KBM-7 (cell line): ENCODE measurements around the gene AMPD3.

Source experiments
- DNase-seq: peaks from one replicate; pipeline ENCODE4 v3.0.0-alpha.2; 2015
- in situ Hi-C: fragments of 300-500 bp; cut with MboI; formaldehyde crosslinking; loops from 2 replicates; pipeline ENCODE4 v1.14.3; 2020; ENCODE audit warnings: low sequenced_read_pairs, low pct_unique_long_range_greater_than_20kb, mixed read lengths

Gene AMPD3

DNA sequence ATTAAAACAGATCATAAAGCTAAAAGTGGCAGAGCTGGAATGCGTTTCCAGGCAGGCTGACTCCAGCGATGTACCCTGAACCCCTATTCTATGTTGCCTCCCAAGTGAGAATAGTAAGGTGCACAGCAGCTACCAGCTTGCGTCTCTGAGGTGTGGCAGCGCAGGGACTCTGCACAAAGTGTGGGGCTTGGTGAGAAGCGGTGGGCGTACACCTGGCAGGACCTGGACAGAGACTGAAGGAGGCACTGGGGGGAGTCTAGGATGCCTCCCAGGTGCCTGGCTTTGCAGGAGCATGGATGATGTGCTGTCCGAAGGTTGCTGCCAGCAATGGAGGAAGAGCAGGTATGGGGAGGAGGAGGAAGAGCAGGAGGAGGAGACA is 42.9 kb downstream of the AMPD3 start:
- DNase-seq: no peak

DNA sequence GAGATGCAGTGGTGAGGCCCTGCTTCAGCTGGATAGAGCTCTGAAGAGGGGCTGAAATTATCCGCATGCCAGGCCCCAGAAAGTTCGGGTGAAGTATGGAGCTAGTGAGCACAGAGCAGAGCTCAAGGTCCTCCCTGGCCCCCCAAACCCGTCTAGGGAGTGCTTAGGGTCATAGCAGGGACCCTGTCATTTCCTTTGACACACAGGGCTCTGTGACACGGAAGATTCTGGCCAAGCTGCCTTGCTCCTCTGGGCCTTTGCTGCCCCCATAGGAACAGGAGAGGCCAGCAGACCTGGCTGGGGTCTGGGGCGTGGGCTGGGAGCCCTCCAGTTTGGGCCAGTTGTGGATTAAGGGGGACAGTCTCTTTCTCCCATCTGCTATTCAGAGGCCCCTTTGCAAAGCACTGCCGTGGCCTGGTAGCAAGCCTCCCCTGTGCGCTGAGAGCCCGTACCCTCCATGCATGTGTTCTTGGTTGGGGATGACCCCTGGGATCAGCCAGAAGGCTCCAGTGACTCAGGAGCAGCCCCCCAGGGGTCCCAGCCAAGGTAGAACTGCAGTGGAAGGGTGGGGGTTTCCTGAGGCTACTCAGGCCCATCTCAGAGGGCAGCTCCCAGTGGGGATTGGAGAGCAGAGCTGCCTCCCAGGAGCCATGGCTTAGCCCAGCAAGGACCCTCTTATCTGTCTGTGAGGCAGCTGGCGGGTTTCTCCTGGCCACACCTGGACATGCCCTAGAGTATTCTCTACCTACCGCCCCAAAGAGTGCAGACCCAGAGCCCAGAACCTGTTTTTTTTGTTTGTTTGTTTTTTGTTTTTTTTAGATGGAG is 43.6 kb downstream of the AMPD3 start:
- in situ Hi-C loops: no loop called here
- no peak for DNase-seq

More for the DNA sequence above, 42.9 kb downstream of the AMPD3 start:
- in situ Hi-C loops: no loop called here

DNA sequence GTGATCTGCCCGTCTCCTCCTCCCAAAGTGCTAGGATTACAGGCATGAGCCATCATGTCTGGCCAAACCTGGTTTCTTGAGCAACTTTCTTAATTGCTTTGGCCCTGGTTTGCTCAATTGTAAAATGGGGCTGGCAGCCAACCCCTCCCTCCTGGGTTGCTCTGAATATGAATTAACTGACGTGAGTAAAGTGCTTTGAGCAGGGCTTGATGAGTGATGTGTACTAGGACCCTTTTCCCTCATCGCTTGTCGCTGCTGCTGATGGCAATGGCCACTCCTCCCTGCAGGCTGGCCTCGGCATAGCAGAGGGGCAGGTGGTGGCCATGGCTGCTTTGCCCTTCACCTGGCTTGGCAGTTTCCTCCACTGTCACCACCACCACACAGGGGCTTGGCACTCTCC is 44.4 kb downstream of the AMPD3 start:
- in situ Hi-C loops: no loop called here

DNA sequence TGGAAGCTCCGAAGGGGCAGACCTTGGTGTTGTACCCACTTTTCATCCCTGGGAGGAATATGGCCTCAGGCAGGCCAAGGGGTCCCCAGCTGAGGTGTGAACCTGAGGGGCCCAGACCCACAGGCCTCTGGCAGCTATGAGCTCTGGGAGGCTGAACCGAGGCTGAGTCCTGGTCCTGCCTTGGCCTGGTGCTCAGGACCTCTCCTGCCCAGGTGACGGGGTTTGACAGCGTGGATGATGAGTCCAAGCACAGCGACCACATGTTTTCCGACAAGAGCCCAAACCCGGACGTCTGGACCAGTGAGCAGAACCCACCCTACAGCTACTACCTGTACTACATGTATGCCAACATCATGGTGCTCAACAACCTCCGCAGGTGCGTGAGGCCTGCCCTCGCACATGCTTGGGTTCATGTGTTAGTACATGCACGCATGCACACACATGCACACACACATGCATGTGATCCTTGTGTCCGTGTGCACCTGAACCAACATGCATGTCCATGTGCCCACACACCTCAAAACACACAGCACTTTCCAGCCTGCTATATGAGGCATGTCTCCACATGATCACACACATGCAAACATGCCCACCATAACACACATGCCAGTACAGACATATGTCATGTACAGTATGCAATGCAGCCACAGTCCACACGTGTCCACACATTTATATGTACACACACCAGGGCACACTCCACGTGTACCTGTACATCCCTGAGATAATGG is 45.0 kb downstream of the AMPD3 start:
- in situ Hi-C loops: no loop called here
- DNase-seq: no peak

More for the DNA sequence above, 44.4 kb downstream of the AMPD3 start:
- no peak for DNase-seq

DNA sequence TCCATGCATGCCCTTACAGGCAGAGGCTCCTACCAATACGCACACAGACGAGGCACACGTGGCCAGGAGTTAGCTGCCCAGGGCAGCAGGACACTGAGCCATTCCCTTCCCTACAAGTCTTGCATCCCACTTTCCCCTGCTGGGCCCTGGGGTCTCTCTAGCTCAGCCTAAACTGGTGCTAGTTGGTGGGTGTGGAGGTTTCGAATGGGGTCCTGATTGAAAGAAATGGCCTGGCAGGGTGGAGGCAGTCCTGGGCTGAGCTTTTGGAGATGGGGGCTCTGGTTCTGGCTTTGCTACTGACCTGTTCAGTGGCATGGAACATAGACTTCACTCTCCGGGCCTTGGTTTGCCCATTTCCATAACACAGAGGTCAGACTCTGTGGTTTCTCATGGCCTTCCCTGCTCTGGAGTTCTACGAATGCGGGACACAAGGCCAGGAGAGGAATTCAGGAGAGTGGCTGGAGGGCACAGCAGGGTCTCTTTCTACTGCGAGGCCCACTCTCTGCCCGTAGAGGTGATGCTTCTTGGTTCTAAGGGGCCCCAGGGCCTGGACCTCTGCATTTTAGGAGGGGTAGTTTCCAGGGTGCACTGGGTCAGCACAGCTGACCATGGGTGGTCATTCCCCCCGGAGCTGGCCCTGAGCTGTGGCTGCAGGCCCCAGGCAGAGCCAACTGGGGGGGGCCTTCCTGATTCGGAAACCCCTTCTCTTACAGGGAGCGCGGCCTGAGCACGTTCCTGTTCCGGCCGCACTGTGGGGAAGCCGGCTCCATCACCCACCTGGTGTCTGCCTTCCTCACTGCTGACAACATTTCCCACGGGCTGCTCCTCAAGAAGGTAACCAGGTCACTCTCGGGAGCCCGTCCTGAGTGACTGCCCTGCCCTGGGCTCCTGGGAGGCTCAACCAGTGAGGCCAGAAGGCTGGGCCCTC is 46.0 kb downstream of the AMPD3 start:
- DNase-seq: no peak
- in situ Hi-C loops: no loop called here

DNA sequence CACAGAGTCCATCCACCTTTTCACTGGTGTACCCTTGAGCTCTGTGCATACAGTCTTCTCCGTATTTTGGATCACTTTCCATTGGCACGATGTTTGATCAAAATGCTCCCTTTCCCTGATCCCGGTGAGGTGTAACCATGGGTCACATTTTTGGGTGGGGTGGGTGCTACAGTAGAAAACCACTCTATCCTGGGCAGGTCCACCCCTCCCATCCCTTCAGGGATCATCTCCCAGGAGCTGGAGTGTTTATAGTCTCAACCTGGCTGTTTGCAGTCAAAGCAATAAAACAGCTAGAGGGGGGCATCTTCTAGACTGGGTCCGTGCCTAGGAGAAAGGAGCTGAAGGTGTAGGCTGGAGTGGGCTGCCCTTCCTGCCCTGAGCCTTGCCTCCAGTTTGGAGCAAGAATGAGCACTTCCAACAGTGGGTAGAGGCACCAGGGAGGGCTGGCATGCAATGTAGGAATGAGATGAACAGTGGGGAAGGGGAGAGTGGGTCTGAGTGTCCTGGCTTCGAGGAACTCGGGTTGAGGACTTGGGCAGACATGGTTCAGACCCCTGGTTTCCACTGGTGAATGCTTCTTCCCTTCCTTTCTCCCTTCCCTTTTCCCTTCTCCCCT is 47.1 kb downstream of the AMPD3 start:
- in situ Hi-C loops: no loop called here

DNA sequence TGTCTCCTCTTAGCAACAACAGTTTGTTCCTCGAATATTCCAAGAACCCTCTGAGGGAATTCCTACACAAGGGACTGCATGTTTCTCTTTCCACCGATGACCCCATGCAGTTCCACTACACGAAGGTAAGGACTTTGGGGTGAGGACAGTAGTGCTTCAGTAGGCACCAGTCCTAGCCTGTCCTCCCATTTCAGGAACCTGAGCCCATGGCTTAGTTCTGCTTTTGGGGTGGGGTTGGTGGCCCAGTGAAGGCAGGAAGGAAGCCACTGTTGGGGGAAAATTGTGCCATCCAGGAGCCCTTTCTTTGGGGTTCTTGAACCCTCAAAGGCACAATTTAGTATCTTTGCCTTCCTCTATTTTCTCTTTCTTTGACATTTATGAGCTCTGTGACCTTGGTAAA is 47.7 kb downstream of the AMPD3 start:
- in situ Hi-C loops: no loop called here
- peak; percentile 47 for DNase-seq

More for the DNA sequence above, 47.1 kb downstream of the AMPD3 start:
- DNase-seq: no peak

DNA sequence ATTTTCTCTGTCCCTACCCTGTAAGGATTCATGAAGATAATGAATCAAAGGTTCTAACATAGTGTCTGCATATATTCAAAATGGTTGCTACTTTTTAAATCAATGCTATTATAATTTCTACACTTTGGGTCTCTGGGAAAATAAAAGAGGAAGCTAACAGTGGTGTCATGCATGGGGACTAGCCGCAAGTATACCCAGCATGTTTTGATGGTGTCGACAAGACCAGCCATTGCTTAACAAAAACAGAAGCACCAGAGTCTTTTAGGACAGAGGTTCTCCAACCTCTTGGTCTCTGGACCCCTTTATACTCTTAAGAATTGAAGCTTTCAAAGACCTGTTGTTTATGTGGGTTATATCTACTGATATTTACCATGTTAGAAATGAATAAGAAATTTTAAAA is 48.2 kb downstream of the AMPD3 start:
- in situ Hi-C loops: no loop called here

DNA sequence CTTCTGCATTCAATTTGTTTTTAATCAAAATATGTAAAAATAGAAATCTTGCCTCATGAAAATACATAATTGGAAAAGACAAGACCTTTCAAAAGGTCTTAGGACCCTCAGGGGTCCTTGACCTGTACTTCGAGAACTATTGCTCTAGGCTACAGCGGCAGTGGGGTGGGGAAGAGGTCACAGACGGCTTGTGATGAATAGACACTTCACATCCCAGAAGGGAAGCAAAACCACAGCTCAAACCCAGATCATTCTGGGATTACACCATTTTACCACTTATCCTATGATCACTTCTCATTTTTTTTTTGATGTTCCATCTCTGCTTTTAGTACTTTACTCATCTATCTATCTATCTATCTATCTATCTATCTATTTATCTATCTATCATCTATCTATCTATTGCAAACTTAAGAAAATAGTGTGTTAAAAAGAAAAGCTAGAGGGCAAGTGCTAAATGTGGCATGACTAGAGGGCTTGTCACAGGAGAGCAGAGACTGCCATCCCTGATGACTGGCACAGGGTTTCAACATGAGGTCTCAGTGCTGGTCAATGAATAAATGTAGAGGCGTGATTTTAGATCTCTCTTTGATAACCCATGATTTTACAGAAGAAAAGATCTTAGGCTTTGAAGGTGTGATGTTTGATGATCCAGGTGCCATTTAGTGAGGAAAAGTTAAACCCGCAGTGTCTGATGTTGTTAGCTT is 48.9 kb downstream of the AMPD3 start:
- DNase-seq: peak; percentile 47
- in situ Hi-C loops: no loop called here

More for the DNA sequence above, 48.2 kb downstream of the AMPD3 start:
- peak; percentile 78 for DNase-seq

DNA sequence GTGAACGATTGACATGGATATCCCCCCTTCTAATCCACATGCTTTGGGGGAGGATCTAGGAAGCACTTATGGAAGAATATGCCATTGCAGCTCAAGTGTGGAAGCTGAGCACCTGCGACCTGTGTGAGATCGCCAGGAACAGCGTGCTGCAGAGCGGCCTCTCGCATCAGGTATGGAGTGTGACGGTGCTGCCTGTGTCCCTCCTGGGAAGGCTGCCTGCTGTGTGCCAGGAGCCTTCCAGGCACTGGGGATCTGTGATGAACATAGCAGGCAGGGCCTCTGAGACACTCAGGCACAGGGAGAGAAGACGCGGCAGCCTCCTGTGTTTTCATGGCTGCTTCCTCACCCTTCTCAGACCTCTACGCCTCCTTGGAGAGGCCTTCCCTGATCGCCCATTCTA is 49.4 kb downstream of the AMPD3 start:
- in situ Hi-C loops: no loop called here
- DNase-seq: no peak

DNA sequence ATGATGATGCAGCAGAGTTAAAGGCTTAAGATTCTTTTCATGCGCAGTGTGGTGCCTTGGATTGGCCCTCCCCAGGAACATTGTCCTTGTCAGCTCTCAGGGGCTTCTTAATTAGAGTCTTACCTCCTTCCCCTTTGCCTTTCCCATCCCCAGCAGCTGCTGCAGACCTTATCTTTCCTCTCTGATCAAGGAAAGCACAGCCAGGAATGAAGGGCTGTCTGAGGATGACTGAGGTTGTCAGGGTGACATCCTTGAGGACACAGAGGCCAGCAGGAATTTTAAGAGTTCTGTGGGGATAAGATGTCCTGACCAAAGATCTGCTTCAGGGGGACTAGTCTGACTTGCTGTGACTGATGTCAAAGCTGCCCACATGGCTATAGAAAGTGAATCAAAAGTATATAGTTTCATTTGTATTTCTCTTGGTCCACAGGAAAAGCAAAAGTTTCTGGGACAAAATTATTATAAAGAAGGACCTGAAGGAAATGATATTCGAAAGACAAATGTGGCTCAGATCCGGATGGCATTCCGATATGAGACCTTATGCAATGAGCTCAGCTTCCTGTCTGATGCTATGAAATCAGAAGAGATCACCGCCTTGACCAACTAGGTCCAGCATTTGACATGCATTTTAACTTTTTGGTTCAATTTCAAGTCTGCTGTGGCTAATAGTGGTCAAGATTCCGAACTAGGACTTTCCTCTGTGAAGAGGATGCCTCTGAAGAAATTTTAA is 50.4 kb downstream of the AMPD3 start:
- no peak for DNase-seq
- in situ Hi-C loops: no loop called here

DNA sequence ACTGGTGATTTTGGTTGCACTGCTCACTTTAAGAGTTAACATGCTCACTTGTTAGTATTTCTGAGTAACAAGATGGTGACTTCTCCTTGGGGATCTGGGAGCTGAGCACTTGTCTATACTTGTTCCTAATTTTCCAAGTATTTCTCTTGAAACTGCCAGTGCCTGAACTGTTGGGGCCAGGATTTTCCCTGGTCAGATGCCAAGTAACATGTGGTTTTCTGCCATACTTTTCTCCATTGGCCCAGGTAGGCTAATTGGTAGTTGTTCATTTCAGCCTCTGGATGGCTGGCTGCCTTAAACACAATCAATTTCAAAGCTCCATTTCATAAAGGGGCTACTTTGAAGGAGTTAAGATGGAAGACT is 50.9 kb downstream of the AMPD3 start:
- no peak for DNase-seq
- in situ Hi-C loops: no loop called here

DNA sequence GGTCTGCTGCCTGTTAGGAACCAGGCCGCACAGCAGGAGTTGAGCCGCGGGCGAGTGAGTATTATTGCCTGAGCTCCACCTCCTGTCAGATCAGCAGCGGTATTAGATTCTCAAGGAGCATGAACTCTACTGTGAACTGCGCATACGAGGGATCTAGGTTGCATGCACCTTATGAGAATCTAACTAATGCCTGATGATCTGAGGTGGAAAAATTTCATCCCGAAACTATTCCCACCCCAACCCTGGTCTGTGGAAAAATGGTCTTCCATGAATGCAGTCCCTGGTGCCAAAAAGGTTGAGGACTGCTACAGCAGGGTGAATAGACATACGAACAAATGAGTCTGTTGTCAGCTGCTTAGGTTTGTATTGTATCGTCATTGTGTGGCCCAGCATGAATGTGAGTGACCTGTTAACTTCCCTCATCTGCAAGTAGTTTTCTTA is 56.1 kb downstream of the AMPD3 start:
- no peak for DNase-seq
- in situ Hi-C loops: no loop called here

DNA sequence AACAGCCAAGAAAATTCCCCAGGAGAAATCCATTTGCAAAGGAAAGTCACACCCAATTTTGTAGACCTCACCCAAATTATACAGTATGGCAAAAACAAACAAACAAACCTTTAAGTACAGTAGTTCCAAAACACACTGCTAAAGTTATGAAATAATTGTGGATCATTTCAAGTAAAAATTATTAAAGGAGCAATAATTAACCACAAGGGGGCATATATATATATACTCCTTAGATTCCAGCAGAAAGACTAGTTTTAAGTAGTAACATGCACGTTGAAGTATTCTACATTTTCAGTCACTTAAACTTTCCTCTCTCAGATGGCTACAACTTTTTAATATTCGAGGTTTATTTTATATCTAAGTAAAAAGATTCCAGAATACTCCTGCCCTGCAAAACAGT is 59.1 kb downstream of the AMPD3 start:
- in situ Hi-C loops: no loop called here
- no peak for DNase-seq

DNA sequence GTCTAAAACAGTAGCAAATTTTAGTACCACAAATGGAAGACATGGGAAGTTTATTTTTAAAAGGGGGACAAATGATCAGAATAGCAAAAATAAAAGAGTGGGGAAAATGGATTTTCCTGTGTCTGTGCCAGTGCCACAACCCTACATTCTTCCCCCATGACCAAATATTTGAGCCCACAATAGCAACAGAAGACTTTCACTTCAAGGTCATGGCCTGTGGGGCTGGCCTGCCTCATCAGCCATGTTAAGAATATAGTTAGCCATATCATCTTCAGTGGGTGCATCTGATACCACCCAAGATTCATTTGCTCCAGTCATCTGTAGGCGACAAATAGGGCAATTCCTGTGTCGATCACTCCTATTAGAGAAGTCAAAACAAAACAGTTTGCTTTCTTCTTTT is 59.6 kb downstream of the AMPD3 start:
- in situ Hi-C loops: no loop called here
- DNase-seq: no peak

DNA sequence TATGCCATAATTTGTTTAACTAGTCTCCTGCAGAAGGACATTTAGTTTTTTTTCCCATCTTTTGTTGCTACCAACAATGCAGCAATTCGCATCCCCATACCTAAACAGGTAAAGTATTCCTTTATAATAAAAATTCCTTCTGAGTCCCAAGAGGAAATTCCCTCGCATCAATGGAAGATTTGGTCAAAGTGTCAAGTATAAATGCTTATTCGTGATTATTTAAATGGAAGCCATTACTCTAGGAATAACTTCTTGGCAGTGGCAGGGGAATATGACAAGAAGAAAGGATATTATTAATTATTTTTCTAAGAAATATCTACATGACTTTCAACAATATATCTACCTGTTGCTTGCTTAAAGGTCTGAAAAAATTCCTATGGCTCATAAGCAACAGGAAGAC is 60.4 kb downstream of the AMPD3 start:
- in situ Hi-C loops: no loop called here
- no peak for DNase-seq

DNA sequence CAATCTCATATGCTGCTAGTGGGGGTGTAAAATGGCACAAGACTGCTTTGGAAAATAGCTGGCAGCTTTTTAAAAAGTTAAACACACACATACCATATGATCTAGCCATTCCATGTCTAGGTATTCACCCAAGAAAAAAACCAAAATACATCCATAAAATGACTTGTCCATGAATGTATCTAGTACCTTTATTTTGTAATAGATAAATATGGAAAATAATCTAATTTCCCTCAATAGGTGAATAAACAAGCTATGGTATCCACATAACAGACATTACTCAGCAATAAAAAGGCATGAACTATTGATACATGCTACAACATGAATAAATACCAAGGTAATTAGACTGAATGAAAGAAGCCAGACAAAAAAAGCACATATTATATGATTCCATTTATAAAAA is 63.1 kb downstream of the AMPD3 start:
- DNase-seq: no peak
- in situ Hi-C loops: no loop called here

DNA sequence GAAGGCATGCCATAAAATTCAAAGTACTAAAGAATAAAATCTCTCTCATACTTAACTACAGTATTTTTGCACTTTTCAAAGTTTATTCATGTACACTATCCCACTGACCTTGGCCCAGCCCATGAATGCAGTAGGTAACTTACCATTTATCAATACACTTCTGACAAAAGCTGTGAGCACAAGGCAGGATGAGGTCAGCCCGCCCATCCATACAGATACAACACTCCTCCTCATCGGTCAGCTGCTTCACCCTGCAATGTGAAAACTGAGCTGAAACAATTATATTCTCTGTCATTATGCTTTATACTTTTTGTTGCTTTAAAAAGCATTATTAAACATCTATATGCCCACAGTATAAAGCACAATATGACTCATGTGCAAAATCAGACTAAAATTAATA is 63.8 kb downstream of the AMPD3 start:
- in situ Hi-C loops: no loop called here
- DNase-seq: no peak
